ENCODE measurements around the gene CDH23. TPM values are rescaled to one million over a fixed set of nuclear protein-coding genes. Genes with fewer than 3 reads are reported as not detected.

CDH23 gene
- total and polyA plus RNA-seq, 12 donors, result 1.7 to 20.2 (median 7.8) TPM

DNA sequence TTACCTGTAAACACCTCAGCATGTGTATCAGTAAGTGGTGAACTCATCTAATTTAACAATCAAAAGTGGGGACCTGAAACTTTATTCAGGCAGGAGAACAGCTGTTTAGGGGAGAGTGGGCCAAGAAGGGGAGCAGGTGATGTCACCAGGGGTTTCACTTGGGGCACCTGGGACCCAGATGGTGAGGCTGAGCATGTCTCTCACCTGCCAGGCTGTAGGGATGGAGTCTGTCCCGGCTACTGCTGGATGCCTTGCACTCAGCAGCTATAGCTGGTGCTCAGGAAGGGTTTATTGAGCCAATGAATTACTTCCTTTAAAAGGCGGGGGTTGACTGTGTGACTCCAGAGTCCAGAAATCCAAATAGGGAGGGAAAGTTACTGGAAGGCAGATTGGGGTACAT, 23.0 kb downstream of the CDH23 start:
- intact Hi-C loops (cut with DNase I), result no loop called here
- Histone ChIP-seq H3K9me3 (replicated peaks in 1 of 3) (no peaks in the 10 kb centered on the region), H3K27ac (no peak overlapping the region), H3K27me3 (no peaks in the 10 kb centered on the region), H3K4me3 (no peak overlapping the region), H3K4me1 (replicated peaks in 1 of 2) (no peaks in the 10 kb centered on the region), H3K36me3 (replicated peaks in 1 of 2) (no peaks in the 10 kb centered on the region)
- DNase-seq, result peak in 1 of 7 donors; percentile 1
- TF ChIP-seq POLR2A (IDR thresholded peaks at IDR 0.05), result no peak
- TF ChIP-seq, protein P1, sequence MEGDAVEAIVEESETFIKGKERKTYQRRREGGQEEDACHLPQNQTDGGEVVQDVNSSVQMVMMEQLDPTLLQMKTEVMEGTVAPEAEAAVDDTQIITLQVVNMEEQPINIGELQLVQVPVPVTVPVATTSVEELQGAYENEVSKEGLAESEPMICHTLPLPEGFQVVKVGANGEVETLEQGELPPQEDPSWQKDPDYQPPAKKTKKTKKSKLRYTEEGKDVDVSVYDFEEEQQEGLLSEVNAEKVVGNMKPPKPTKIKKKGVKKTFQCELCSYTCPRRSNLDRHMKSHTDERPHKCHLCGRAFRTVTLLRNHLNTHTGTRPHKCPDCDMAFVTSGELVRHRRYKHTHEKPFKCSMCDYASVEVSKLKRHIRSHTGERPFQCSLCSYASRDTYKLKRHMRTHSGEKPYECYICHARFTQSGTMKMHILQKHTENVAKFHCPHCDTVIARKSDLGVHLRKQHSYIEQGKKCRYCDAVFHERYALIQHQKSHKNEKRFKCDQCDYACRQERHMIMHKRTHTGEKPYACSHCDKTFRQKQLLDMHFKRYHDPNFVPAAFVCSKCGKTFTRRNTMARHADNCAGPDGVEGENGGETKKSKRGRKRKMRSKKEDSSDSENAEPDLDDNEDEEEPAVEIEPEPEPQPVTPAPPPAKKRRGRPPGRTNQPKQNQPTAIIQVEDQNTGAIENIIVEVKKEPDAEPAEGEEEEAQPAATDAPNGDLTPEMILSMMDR (IDR thresholded peaks at IDR 0.05), result no peak
- WGBS, 4 donors, result 79 to 85% (median 81%) methylated on average over 2 of the region's 2 CpGs

- DNase-seq, result peak in 1 of 7 donors; percentile 9
- Histone ChIP-seq H3K4me1 (replicated peaks in 1 of 2) (no peaks in the 10 kb centered on the region), H3K9me3 (replicated peaks in 1 of 3) (no peaks in the 10 kb centered on the region), H3K4me3 (no peak overlapping the region), H3K36me3 (replicated peaks in 1 of 2) (no peaks in the 10 kb centered on the region), H3K27ac (no peak overlapping the region), H3K27me3 (no peaks in the 10 kb centered on the region)
- intact Hi-C loops (cut with DNase I), result no loop called here
- 71 to 81% (median 74%) methylated on average over 3 to 4 of the region's 4 CpGs for WGBS, 4 donors
- no peak for TF ChIP-seq POLR2A (IDR thresholded peaks at IDR 0.05)
- TF ChIP-seq, protein P1 (IDR thresholded peaks at IDR 0.05), result no peak
These were observed 24.3 kb downstream of the CDH23 start for GRCh38 chr10:71421075-71421434.

DNA sequence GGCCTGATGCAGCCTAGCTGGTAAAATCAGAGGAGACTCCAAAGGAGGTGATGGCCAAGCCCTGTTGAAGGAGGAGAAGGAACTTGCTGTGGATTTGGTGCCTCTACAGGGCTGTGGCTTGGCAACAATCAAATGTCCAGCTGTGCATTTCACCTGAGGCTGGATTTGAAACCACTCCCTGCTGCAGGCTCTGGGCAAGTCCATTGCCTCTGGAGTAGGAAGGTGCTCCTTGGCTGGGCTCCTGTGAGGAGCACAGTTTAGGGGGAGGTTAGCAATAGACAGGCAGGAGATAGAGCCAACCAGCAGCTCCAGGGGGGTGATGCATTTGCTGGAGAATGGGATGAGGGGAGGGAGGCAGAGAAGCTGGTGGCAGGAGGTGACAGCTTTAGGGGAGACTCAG, 26.5 kb downstream of the CDH23 start:
- no peaks in the 10 kb centered on the region for H3K9me3 ChIP-seq (replicated peaks in 1 of 3)
- H3K4me1 ChIP-seq (replicated peaks in 1 of 2), result no peaks in the 10 kb centered on the region
- H3K36me3 ChIP-seq (replicated peaks in 1 of 2), result no peaks in the 10 kb centered on the region
- DNase-seq, result peak in 1 of 7 donors; percentile 2
- TF ChIP-seq, protein P1 (IDR thresholded peaks at IDR 0.05), result no peak
- TF ChIP-seq POLR2A (IDR thresholded peaks at IDR 0.05), result no peak
- H3K27me3 ChIP-seq, result no peaks in the 10 kb centered on the region
- no peak overlapping the region for H3K4me3 ChIP-seq
- no peak overlapping the region for H3K27ac ChIP-seq
- intact Hi-C loops (cut with DNase I), result no loop called here

- TF ChIP-seq, protein P1 (IDR thresholded peaks at IDR 0.05), result no peak
- TF ChIP-seq POLR2A (IDR thresholded peaks at IDR 0.05), result no peak
- no peaks in the 10 kb centered on the region for H3K9me3 ChIP-seq (replicated peaks in 1 of 3)
- no peaks in the 10 kb centered on the region for H3K36me3 ChIP-seq (replicated peaks in 1 of 2)
- no peaks in the 10 kb centered on the region for H3K4me1 ChIP-seq (replicated peaks in 1 of 2)
- intact Hi-C loops (cut with DNase I), result no loop called here
- no peak overlapping the region for H3K4me3 ChIP-seq
- DNase-seq, result peak in 1 of 7 donors; percentile 18
- no peak overlapping the region for H3K27ac ChIP-seq
- no peaks in the 10 kb centered on the region for H3K27me3 ChIP-seq
- WGBS, 4 donors, result 91 to 94% (median 92%) methylated on average over 12 of the region's 12 CpGs
These were observed 27.2 kb downstream of the CDH23 start for GRCh38 chr10:71423901-71424300.

All from adrenal gland (tissue), 12 donors.